GM12864 (cell line): ENCODE results near the gene TMEM238L.

Experiments
- DNase-seq: peaks from one replicate; pipeline ENCODE4 v3.0.0-alpha.2; 2011; ENCODE audit warnings: low read depth
- H3K4me3 ChIP-seq: 2 replicates; pipeline ENCODE4 v1.5.1; 2011; ENCODE audit warnings: mild to moderate bottlenecking, low read depth, low read length, control low read depth
- TF ChIP-seq, protein P1 (sequence below): IDR thresholded peaks from 2 replicates; pipeline ENCODE4 v1.5.1; 2011; ENCODE audit warnings: low read depth, mild to moderate bottlenecking, moderate library complexity, low read length, control low read depth, inconsistent platforms; ENCODE audit errors: missing control alignments

TMEM238L gene

DNA sequence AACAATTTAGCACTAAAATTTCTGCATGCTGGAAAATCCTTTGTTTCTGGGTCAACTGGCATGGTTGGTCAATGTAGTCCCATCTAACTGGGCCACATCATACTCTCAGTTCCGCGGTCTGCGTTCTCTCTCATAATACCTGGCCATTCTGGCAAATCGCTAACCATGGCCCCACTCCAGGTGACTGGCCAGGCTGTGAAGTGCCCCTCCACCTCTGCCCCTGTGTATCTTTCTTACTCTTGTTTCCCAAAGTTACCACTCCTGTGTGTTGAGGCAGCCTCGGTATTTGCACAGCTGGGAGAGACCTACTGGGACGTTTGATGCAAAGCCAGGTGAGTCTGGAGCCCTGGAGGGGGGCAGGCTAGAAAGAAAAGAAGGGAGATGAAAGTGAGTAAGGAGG, 2.0 kb upstream of the TMEM238L start:
- H3K4me3 ChIP-seq, result no peak overlapping the region
- TF ChIP-seq, protein P1, sequence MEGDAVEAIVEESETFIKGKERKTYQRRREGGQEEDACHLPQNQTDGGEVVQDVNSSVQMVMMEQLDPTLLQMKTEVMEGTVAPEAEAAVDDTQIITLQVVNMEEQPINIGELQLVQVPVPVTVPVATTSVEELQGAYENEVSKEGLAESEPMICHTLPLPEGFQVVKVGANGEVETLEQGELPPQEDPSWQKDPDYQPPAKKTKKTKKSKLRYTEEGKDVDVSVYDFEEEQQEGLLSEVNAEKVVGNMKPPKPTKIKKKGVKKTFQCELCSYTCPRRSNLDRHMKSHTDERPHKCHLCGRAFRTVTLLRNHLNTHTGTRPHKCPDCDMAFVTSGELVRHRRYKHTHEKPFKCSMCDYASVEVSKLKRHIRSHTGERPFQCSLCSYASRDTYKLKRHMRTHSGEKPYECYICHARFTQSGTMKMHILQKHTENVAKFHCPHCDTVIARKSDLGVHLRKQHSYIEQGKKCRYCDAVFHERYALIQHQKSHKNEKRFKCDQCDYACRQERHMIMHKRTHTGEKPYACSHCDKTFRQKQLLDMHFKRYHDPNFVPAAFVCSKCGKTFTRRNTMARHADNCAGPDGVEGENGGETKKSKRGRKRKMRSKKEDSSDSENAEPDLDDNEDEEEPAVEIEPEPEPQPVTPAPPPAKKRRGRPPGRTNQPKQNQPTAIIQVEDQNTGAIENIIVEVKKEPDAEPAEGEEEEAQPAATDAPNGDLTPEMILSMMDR, result no peak
- DNase-seq, result no peak

DNA sequence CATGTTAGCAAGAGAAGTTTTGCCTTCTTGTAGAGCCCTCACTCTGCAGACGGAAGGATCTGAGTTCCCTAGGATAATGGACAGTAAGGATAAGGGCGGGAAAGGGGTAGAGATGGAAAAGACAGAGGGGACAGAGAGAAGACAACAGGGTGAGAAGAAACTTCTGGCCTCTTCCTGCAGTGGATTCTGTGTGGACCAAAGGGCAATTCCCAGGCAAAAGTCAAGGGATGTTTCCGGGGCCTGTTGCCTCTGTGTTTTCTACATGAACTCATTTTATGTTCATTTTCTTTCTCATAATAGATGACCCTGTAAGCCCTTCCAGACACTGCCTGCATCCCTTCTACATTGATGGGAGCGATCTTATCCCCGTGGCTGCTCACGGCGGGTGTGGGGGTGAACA, 647 bp upstream of the TMEM238L start:
- TF ChIP-seq, protein P1, result no peak
- H3K4me3 ChIP-seq, result no peak overlapping the region
- no peak for DNase-seq

DNA sequence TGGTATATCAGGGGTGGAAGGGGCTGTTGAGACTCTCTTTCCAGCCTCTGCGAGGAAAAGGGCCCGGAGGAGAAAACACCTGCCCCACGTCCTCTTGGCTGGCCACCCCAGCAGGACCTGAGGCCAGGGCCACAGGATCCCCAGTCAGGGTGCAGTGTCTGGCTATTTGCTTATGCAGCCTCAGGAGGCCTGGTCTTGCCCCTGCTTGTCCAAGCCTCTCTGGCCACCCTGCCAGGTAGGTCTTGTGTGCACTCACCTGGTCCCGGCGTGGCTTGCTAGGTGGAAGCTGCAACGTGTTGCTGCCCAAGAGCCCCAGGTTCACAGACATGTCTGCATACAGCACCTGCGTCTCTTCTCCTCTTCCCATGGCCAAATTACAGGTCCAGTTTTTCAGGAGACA, 549 bp downstream of the TMEM238L start:
- TF ChIP-seq, protein P1, result no peak
- DNase-seq, result no peak

DNA sequence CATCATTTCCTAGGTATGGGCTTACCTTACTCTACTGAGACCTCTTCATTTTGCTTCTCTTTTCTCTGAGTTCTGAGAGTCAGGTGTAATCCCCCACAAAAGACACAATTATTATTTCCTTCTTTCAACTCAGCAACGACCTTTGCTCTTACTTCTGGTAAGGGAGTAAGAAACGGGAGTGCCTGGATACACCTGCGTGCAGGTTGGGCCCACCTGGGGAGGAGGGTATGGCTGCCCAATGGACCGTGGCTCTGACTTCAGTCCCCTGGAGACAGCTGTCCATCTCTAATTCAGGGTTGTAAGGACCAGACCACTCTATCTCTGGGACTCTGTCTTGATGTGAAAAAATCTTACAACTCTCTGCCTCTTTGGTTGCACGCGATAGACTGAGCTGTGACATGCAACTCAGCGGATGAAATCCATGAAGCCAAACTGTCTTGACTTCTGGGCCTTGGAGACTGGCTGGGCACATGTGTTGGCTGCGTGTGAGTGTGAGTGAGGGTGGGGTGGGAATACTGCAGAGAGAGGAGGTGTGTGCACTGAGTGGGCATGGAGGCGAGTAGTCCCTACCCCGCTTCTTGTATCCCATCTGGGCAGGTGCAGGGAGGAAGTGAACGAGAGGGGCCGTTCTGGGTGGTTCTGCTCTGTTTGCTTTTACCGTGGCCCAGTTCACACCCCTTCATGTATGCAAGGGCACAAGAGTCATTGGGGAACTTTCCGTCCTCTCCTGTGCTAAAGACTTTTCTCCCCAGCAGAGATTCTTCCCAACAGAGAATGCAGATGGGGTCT, 1.2 kb downstream of the TMEM238L start:
- H3K4me3 ChIP-seq, result no peak overlapping the region
- DNase-seq, result no peak
- TF ChIP-seq, protein P1, result no peak

More for the DNA sequence above, 549 bp downstream of the TMEM238L start:
- no peak overlapping the region for H3K4me3 ChIP-seq

DNA sequence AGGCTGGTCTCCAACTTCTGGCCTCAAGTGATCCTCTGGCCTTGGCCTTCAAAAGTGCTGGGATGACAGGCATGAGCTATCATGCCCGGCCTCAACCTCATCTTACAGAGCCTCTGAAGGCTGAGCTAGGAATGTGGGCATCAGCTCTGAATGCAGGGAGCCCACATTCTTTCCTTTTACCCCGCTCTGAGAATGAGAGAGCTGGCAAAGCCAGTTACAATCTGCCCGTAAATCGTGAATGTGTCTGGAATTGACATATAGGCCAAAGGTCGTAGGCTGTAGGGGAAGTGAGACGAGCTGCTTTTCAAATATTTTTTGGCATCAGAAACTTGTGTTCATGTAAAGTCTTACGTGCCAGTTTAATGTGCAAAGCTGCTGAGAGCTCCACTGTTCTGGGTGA, 4.5 kb downstream of the TMEM238L start:
- H3K4me3 ChIP-seq, result no peak overlapping the region
- TF ChIP-seq, protein P1, result no peak
- DNase-seq, result no peak

DNA sequence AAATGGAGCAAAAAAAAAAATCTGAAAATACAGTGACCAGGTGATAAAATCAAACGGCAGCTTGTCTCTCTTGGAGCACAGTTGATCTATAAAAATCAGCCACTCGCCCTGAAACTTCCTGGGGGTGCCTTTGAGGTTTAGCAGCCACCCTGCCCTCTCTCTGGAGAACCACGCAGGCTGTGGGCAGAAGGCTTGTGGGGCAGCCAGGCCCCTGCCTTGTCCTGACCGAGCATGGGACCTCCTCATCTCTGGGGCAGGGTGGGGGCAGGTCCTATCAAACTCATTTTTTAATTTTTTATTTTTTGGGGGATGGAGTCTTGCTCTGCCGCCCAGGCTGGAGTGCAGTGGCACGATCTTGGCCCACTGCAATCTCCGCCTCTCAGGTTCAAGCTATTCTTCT, 5.0 kb downstream of the TMEM238L start:
- no peak overlapping the region for H3K4me3 ChIP-seq
- TF ChIP-seq, protein P1, result no peak
- DNase-seq, result no peak

DNA sequence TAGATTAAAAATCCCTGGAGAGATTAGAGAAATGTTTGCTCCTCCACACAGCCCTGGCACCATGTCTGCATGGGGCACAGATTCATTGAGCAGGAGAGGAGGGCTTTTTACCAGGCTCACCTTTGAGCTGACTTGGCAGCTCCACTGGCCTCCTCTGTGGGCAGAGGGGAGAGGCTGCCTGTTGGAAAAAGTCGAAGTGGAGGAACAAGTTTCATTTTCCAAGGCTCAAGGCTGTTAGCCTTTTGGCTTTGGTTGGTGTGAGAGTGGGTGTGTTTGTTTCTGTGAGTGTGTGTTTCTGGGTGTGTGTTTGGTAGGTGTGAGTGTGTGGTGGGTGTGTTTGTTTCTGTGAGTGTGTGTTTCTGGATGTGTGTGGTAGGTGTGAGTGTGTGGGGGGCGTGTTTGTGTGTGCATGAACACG, 5.6 kb downstream of the TMEM238L start:
- TF ChIP-seq, protein P1, result no peak
- no peak overlapping the region for H3K4me3 ChIP-seq
- DNase-seq, result no peak
